Measurements from ENCODE around the gene PRKCD.

PRKCD gene

DNA sequence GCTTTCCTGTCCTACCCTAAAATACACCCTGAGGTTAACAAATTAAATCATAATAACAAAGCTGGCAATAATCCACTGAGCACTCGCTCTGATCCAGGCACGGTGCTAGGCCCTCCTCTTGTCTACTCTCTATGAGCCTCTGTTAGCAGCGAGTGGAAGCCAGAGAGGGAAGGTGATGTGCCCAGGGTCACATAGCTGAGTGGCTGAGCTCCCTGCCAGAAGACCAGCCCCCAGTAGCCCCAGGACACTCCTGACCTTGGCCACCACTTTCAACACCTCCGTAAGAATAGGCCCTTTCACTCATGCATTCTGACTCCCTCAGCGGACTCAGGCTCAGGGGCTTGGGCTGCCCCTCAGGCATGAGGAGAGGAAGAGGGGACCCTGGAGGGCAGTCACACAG is 9.5 kb upstream of the PRKCD start:
- Mint-ChIP-seq H3K4me3 (no peak overlapping the region), H3K36me3 (ENCODE audit: low read depth) (no peaks in the 10 kb centered on the region), H3K4me1 (peaks cover 49% of the 10 kb centered on the region), H3K9me3 (no peaks in the 10 kb centered on the region), H3K27ac (no peak overlapping the region), H3K27me3 (ENCODE audit: low read depth, poor library complexity) (peaks cover 11% of the 10 kb centered on the region)
- TF ChIP-seq, protein P1, sequence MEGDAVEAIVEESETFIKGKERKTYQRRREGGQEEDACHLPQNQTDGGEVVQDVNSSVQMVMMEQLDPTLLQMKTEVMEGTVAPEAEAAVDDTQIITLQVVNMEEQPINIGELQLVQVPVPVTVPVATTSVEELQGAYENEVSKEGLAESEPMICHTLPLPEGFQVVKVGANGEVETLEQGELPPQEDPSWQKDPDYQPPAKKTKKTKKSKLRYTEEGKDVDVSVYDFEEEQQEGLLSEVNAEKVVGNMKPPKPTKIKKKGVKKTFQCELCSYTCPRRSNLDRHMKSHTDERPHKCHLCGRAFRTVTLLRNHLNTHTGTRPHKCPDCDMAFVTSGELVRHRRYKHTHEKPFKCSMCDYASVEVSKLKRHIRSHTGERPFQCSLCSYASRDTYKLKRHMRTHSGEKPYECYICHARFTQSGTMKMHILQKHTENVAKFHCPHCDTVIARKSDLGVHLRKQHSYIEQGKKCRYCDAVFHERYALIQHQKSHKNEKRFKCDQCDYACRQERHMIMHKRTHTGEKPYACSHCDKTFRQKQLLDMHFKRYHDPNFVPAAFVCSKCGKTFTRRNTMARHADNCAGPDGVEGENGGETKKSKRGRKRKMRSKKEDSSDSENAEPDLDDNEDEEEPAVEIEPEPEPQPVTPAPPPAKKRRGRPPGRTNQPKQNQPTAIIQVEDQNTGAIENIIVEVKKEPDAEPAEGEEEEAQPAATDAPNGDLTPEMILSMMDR (IDR thresholded peaks at IDR 0.05), result no peak
- DNase-seq, result no peak

DNA sequence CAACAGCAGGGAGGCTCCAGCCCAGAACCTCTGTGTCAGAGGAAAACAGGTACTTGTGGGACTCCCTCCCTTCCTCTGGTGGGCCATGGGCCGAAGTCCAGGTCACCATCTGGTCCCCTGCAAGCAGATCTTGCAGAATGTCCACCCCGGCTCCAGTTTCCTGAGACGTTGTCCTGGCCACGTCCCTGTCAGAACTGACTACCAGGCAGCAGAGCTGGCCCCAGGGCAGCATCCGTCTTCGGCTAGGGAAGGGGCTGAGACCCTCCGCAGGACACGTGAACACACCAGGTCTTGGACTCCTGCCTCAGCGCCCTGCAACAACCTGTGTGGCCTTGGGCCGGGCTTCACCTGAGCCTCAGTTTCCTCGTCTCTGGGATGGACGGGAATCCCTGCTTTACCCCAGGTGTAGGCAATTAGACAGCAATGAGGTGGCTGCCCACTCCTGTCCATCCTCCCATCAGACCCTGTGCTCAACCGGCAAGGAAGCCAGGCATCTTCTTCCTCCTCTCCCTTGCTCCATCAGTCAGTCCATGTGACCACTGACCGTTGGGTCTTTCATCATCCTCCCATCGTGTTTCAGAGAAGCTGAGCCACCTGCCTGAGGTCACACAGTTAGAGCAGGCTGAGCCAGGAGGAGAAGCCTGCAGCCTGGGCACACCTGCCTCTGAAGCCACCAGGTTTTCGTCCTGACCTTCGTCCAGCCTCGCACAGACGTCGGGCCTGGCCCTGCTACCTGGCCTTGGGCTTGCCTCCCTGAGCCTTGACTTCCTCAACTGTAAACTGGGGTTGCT is 8.9 kb upstream of the PRKCD start:
- H3K4me1 Mint-ChIP-seq, result peaks cover 48% of the 10 kb centered on the region
- H3K27ac Mint-ChIP-seq, result no peak overlapping the region
- DNase-seq, result no peak
- TF ChIP-seq, protein P1 (IDR thresholded peaks at IDR 0.05), result no peak
- peaks cover 16% of the 10 kb centered on the region for H3K27me3 Mint-ChIP-seq (ENCODE audit: low read depth, poor library complexity)
- no peak overlapping the region for H3K4me3 Mint-ChIP-seq
- H3K9me3 Mint-ChIP-seq, result no peaks in the 10 kb centered on the region
- no peaks in the 10 kb centered on the region for H3K36me3 Mint-ChIP-seq (ENCODE audit: low read depth)

DNA sequence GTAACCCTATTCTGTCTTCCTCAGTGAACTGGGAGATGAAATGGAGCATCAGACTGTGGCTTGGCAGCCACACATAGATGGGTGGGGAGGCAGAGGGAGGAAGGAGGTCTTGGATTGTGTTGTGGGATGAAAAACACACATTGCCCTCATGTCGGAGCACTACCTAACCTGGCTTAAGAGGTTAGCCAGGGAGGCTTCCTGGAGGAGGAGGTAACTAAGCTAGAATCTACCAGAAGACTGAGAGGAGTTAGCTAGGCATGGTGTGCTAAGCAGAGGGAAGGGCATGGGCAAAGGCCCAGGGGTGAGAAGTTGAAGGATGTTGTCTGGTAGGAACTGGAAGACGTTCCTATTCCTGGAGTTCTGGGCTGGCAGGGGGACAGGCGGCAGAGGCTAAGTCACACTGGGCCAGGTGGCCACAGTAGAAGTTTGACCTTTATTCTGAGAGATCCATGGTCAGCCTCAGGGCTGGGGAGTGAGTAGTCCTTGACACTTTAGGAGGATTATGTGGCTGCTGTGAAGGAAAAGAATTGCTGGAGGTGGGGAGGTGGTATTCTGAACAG is 7.7 kb upstream of the PRKCD start:
- Mint-ChIP-seq H3K9me3 (no peaks in the 10 kb centered on the region), H3K27ac (no peak overlapping the region), H3K4me1 (peaks cover 54% of the 10 kb centered on the region), H3K27me3 (ENCODE audit: low read depth, poor library complexity) (peaks cover 17% of the 10 kb centered on the region), H3K4me3 (no peak overlapping the region), H3K36me3 (ENCODE audit: low read depth) (no peaks in the 10 kb centered on the region)
- DNase-seq, result no peak
- TF ChIP-seq, protein P1 (IDR thresholded peaks at IDR 0.05), result no peak

DNA sequence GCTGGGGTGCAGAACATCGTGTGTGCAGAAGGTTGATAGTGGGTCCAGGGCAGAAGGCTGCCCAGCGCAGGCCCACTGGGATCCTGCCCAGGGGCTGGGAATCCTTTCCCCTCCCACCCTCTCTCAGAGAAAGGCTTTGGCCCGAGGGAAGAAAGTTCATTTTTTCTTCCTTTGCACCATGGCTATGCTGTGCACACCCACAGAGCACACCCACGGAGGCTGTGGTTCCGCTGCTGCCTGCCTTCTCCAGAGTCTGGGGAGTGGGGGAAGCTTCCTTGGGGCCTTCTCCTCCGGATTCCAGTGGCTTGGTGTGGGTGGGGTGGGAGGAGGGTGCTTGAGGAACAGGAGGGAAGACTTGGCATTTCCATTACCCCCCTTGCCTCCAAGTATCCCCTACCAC is 7.0 kb upstream of the PRKCD start:
- H3K4me1 Mint-ChIP-seq, result peaks cover 60% of the 10 kb centered on the region
- DNase-seq, result no peak
- no peaks in the 10 kb centered on the region for H3K36me3 Mint-ChIP-seq (ENCODE audit: low read depth)
- H3K4me3 Mint-ChIP-seq, result no peak overlapping the region
- no peaks in the 10 kb centered on the region for H3K9me3 Mint-ChIP-seq
- TF ChIP-seq, protein P1 (IDR thresholded peaks at IDR 0.05), result no peak
- no peak overlapping the region for H3K27ac Mint-ChIP-seq
- H3K27me3 Mint-ChIP-seq (ENCODE audit: low read depth, poor library complexity), result peaks cover 23% of the 10 kb centered on the region

DNA sequence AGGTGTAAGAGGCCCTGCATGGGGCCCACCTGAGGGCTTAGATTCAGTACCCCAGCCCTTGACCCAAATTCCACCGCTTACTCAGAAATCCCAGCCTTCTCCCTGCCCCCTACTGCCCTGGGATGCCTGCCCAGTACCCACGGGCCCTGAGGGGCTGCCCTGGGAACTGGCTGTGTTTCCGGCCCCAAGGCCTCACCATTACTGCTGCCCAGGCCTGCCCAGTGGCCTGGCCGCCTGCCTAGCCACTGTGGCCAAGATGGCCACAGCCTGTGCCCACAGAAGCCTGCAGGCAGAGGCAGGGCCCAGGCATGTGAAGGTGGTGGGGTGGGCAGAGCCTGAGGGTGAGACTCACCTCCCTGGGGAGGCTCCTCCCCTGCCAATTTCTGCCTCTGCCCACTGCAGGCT is 6.1 kb upstream of the PRKCD start:
- Mint-ChIP-seq H3K36me3 (ENCODE audit: low read depth) (no peaks in the 10 kb centered on the region), H3K4me1 (peaks cover 62% of the 10 kb centered on the region), H3K4me3 (no peak overlapping the region), H3K27me3 (ENCODE audit: low read depth, poor library complexity) (peaks cover 21% of the 10 kb centered on the region), H3K27ac (no peak overlapping the region), H3K9me3 (no peaks in the 10 kb centered on the region)
- TF ChIP-seq, protein P1 (IDR thresholded peaks at IDR 0.05), result no peak
- no peak for DNase-seq

DNA sequence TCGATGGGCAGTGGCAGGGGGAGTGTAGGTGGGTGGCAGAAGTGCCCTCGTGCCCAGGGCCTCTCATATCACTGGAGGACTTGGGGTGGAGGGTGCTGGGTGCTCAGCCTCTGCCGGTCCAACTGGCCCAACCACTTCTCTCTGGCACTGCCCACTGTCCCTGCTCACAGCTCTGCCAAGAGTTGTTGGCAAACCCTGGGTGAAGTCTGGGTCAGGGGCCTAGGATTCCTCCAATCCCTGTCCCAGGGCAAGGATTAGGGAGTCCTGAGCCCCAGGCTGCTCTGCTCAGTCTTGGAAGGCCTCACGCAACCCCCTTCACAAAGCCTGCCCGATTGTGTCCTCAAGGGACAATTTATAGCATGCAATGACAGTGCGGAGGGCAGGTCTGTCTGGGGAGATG is 5.2 kb upstream of the PRKCD start:
- DNase-seq, result no peak
- no peaks in the 10 kb centered on the region for H3K9me3 Mint-ChIP-seq
- TF ChIP-seq, protein P1 (IDR thresholded peaks at IDR 0.05), result no peak
- H3K4me3 Mint-ChIP-seq, result peak overlapping the region; percentile 42
- peaks cover 61% of the 10 kb centered on the region for H3K4me1 Mint-ChIP-seq
- H3K27ac Mint-ChIP-seq, result no peak overlapping the region
- no peaks in the 10 kb centered on the region for H3K36me3 Mint-ChIP-seq (ENCODE audit: low read depth)
- H3K27me3 Mint-ChIP-seq (ENCODE audit: low read depth, poor library complexity), result peaks cover 24% of the 10 kb centered on the region

Measured in nephron progenitor cell (in vitro differentiated cells).